ENCODE results near the gene CNTROB. TPM values are rescaled to one million over a fixed set of nuclear protein-coding genes. Genes with fewer than 3 reads are reported as not detected.

The CNTROB gene
- total and polyA plus RNA-seq, 2 experiments from 2014 or later: 23.1 to 42.6 TPM

DNA sequence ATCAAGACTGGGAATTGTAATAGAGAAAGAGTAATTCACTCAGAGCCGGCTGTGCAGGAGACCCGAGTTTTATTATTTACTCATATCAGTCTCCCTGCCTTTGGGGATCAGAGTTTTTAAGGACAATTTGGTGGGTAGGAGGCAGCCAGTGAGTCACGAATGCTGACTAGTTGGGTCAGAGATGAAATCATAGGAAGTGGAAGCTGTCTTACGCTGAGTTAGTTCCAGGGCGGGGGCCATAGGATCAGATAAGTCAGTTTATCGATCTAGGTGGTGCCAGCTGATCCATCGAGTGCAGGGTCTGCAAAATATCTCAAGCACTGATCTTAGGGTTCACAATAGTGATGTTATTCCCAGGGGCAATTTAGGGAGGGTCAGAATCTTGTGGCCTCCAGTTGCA, 50.2 kb downstream of the CNTROB start:
- no peaks in the 10 kb centered on the region for H3K27me3 ChIP-seq
- H3K4me3 ChIP-seq: no peak overlapping the region
- DNase-seq (ENCODE audit: low read depth in 1 of 2, low spot score in 1 of 2): peak in 1 of 2 donors; percentile 60
- H3K4me1 ChIP-seq (ENCODE audit: low read depth): no peaks in the 10 kb centered on the region
- TF ChIP-seq, protein P1, sequence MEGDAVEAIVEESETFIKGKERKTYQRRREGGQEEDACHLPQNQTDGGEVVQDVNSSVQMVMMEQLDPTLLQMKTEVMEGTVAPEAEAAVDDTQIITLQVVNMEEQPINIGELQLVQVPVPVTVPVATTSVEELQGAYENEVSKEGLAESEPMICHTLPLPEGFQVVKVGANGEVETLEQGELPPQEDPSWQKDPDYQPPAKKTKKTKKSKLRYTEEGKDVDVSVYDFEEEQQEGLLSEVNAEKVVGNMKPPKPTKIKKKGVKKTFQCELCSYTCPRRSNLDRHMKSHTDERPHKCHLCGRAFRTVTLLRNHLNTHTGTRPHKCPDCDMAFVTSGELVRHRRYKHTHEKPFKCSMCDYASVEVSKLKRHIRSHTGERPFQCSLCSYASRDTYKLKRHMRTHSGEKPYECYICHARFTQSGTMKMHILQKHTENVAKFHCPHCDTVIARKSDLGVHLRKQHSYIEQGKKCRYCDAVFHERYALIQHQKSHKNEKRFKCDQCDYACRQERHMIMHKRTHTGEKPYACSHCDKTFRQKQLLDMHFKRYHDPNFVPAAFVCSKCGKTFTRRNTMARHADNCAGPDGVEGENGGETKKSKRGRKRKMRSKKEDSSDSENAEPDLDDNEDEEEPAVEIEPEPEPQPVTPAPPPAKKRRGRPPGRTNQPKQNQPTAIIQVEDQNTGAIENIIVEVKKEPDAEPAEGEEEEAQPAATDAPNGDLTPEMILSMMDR (IDR thresholded peaks at IDR 0.05; ENCODE audit: low read depth, low read length): no peak
- no peak overlapping the region for H3K27ac ChIP-seq
- no peaks in the 10 kb centered on the region for H3K9me3 ChIP-seq (ENCODE audit: low read depth)
- H3K36me3 ChIP-seq: no peaks in the 10 kb centered on the region

DNA sequence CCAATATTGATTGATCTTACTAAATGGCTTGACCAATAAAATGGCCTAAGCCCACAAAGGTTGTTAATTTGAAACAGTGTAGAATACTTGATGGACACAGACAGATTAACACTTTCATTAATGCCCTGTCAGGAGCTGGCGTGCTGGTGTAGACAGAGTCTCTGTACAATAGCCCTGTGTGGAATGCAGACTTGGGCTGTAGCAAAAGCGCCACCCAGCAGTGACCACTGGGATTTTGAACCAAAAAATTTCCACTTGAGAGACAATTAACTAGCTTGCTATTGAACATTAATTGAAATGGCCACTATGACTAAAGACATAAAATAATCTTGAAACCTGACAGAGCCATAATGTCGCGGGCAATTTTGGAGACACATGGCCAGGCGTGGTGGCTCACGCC, 50.7 kb downstream of the CNTROB start:
- H3K4me3 ChIP-seq: no peak overlapping the region
- H3K4me1 ChIP-seq (ENCODE audit: low read depth): no peaks in the 10 kb centered on the region
- no peak overlapping the region for H3K27ac ChIP-seq
- H3K27me3 ChIP-seq: no peaks in the 10 kb centered on the region
- H3K36me3 ChIP-seq: no peaks in the 10 kb centered on the region
- peak; percentile 41 to 68 for DNase-seq (ENCODE audit: low read depth in 1 of 2, low spot score in 1 of 2)
- TF ChIP-seq, protein P1 (IDR thresholded peaks at IDR 0.05; ENCODE audit: low read depth, low read length): peak; percentile 51
- no peaks in the 10 kb centered on the region for H3K9me3 ChIP-seq (ENCODE audit: low read depth)

- Histone ChIP-seq H3K4me3 (no peak overlapping the region), H3K9me3 (ENCODE audit: low read depth) (no peaks in the 10 kb centered on the region)
- TF ChIP-seq, protein P1 (IDR thresholded peaks at IDR 0.05; ENCODE audit: low read depth, low read length): no peak
These were observed 52.9 kb downstream of the CNTROB start for GRCh38 chr17:7984904-7985303.

DNA sequence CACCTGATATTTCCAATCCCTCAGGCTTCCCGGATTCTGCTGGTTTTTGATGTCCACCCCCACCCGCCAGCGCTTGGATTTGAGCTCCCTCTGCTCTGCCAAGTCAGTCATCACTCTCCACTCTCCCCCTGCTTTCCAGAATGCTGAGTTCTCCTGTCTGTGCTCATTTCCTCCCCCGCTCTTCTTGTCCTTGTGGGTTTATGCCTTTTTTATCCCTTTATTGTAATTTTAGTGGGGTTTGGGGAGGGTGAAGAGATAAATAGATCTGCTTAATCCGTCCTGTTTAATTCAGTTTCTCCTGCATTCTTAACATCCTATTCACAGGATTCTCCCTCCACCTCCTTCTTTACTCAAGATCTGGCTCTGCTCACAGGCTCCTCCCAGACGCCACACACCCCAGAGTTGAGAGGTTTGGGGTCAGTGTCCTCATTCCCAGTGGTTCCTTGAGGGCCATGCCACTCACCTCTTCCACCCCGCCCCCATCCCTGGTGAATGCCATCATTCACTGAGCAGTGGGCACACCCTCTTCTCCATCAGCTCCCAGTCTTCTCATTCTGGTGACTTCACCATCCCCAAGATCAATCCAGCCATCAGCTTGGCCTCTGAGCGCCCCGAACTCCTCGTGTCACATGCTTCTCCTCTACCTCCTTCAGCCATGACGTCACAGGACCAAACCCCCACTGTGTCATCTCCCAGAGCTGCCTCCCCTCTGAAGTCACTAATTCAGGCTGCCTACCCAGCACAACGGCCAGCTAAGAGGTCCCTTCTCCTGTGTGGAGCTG, 55.3 kb downstream of the CNTROB start:
- TF ChIP-seq, protein P1 (IDR thresholded peaks at IDR 0.05; ENCODE audit: low read depth, low read length): no peak
- Histone ChIP-seq H3K27me3 (no peaks in the 10 kb centered on the region), H3K4me1 (ENCODE audit: low read depth) (no peaks in the 10 kb centered on the region), H3K36me3 (no peaks in the 10 kb centered on the region), H3K27ac (no peak overlapping the region), H3K9me3 (ENCODE audit: low read depth) (no peaks in the 10 kb centered on the region), H3K4me3 (no peak overlapping the region)
- DNase-seq (ENCODE audit: low read depth in 1 of 2, low spot score in 1 of 2): peak in 1 of 2 donors; percentile 70

More at GRCh38 chr17:7984904-7985303, 52.9 kb downstream of the CNTROB start:
- no peak for DNase-seq (ENCODE audit: low read depth in 1 of 2, low spot score in 1 of 2)
- no peaks in the 10 kb centered on the region for H3K36me3 ChIP-seq
- H3K27ac ChIP-seq: no peak overlapping the region
- H3K27me3 ChIP-seq: no peaks in the 10 kb centered on the region
- H3K4me1 ChIP-seq (ENCODE audit: low read depth): no peaks in the 10 kb centered on the region

DNA sequence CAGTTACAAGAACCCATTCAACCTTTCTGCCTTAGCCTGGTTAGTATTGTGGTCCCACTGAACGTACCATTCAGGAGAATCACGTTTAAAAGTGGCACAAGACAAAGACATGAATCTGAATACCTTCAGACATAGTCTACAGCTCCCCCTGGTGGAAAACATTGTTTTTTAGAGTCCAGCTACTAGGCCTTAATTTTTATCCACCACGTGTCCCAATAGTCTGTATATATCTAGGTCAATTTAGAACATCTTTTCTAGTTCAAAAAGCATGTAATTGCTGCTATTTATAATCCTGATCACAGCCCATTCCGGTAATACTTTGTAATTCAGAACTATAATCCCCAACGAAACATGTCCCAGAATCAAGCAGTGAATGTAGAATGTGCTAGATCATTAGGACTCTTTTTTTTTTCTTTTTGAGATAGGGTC, 56.8 kb downstream of the CNTROB start:
- peak; percentile 90 to 91 for DNase-seq (ENCODE audit: low read depth in 1 of 2, low spot score in 1 of 2)
- no peak overlapping the region for H3K27ac ChIP-seq
- H3K9me3 ChIP-seq (ENCODE audit: low read depth): no peaks in the 10 kb centered on the region
- H3K27me3 ChIP-seq: no peaks in the 10 kb centered on the region
- H3K4me1 ChIP-seq (ENCODE audit: low read depth): no peaks in the 10 kb centered on the region
- TF ChIP-seq, protein P1 (IDR thresholded peaks at IDR 0.05; ENCODE audit: low read depth, low read length): peak; percentile 54
- H3K36me3 ChIP-seq: no peaks in the 10 kb centered on the region
- H3K4me3 ChIP-seq: no peak overlapping the region
